HAP-1 (cell line): ENCODE data around the gene NCF2.

ENCODE experiments used
- DNase-seq, 2 experiments: peaks; one replicate each; pipeline ENCODE4 v3.0.0-alpha.2; 2016 to 2020; ENCODE audit warnings: low spot score in 2 of 2
- H3K27me3 ChIP-seq: fragments of 250-450 bp; sonication (Bioruptor Pico); 2 replicates; pipeline ENCODE4 v1.5.1; 2020; ENCODE audit warnings: low read depth, mild to moderate bottlenecking, moderate library complexity
- H3K36me3 ChIP-seq: fragments of 250-450 bp; sonication (Bioruptor Pico); replicated peaks from 2 replicates; pipeline ENCODE4 v1.5.1; 2020; ENCODE audit warnings: mild to moderate bottlenecking
- H3K4me1 ChIP-seq: fragments of 250-450 bp; sonication (Bioruptor Pico); 2 replicates; pipeline ENCODE4 v1.5.1; 2020; ENCODE audit warnings: mild to moderate bottlenecking
- H3K4me3 ChIP-seq: fragments of 250-450 bp; sonication (Bioruptor Pico); 2 replicates; pipeline ENCODE4 v1.5.1; 2020; ENCODE audit warnings: mild to moderate bottlenecking, moderate library complexity
- H3K9me3 ChIP-seq: fragments of 250-450 bp; sonication (Bioruptor Pico); 2 replicates; pipeline ENCODE4 v1.5.1; 2020; ENCODE audit warnings: mild to moderate bottlenecking, moderate library complexity
- in situ Hi-C: fragments of 300-500 bp; cut with MboI; formaldehyde crosslinking; loops from 3 replicates; pipeline ENCODE4 v1.14.3; 2020; ENCODE audit warnings: low sequenced_read_pairs, inconsistent platforms, mixed read lengths

NCF2 gene

DNA sequence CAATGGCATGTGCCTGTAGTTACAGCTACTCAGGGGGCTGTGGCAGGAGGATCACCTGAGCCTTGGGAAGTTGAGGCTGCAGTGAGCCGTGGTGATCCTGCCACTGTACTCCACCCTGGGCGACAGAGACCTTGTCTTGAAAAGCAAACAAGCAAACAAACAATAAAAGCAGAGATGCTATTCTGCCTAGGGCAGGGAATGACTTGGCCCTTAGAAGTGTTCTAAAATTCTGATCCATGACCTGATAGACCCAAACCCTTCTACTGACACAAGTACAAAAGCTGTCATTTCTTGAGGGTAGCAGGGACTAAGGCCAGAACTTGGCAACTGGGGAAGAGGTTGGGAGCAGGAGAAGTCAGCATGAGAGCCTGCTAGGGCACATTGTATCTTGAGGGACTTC is 15.6 kb upstream of the NCF2 start:
- in situ Hi-C loops = no loop called here
- no peak overlapping the region for H3K4me3 ChIP-seq
- H3K27me3 ChIP-seq = no peaks in the 10 kb centered on the region
- no peaks in the 10 kb centered on the region for H3K4me1 ChIP-seq
- DNase-seq = no peak
- no peaks in the 10 kb centered on the region for H3K9me3 ChIP-seq
- no peaks in the 10 kb centered on the region for H3K36me3 ChIP-seq

DNA sequence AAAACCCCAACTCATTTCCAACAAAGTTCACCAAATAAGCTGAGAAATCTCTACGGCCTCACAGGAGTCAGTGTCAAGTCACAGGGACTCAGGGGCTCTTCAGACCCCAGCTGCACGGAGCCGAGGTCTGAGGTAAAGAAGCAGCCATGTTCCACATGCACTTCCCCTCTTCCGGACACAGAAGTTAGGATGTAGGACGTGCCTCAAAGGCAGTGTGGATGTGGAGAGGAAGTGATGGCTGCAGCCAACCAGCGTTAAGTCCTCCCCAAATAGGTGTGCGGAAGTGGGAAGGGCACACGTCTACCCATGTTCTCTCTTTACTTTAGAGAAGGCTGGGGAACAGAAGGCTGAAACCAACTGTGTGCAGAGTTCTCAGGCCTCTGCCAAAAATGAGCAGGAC is 14.6 kb upstream of the NCF2 start:
- in situ Hi-C loops = no loop called here

GRCh38 chr1:183604038-183604808 is 14.0 kb upstream of the NCF2 start:
- Histone ChIP-seq H3K4me1 (no peaks in the 10 kb centered on the region), H3K9me3 (no peaks in the 10 kb centered on the region), H3K4me3 (no peak overlapping the region), H3K27me3 (no peaks in the 10 kb centered on the region), H3K36me3 (no peaks in the 10 kb centered on the region)
- no peak for DNase-seq
- in situ Hi-C loops = no loop called here

More for the DNA sequence above, 14.6 kb upstream of the NCF2 start:
- Histone ChIP-seq H3K27me3 (no peaks in the 10 kb centered on the region), H3K4me3 (no peak overlapping the region), H3K4me1 (no peaks in the 10 kb centered on the region), H3K36me3 (no peaks in the 10 kb centered on the region), H3K9me3 (no peaks in the 10 kb centered on the region)
- no peak for DNase-seq

DNA sequence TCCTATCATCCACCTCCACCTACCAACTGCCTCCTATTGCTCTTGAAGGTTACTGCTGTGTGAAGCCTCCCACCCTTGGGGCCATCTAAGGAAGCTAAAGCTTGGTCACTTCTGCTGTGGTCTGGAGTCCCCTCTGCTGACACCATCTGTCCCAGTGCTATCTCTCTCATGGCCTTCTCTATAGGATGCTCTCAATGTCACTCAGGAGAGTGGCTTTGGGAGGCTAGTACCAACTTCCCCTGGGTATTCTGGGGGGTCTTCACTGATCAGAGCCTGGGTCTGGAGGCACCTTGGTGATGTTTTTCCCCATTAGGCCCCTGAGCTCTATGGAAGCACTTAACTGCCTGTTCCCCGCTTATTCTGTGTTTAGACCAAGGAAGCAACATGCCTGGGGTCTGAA is 12.3 kb upstream of the NCF2 start:
- H3K4me1 ChIP-seq = no peaks in the 10 kb centered on the region
- DNase-seq = no peak
- no peaks in the 10 kb centered on the region for H3K36me3 ChIP-seq
- no peaks in the 10 kb centered on the region for H3K27me3 ChIP-seq
- in situ Hi-C loops = no loop called here
- no peaks in the 10 kb centered on the region for H3K9me3 ChIP-seq
- H3K4me3 ChIP-seq = no peak overlapping the region

DNA sequence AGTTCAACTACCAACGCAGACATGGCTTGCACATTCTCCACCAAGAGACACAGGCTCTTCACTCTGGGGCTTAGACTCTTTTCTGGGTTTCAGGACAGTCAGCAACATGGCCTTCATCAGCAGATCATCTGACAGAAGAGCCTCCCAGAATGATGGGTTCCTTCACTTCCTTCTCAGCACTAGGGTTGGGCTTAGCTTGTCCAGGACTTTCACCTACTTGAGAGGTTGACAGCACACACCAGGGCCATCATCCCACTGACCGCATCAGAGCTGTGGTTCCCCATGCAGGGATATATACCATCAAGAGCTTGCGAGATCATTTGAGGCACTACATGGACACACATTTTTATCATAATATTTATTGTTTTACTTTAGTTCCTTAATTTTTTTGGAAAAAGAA is 10.4 kb upstream of the NCF2 start:
- Histone ChIP-seq H3K36me3 (no peaks in the 10 kb centered on the region), H3K9me3 (no peaks in the 10 kb centered on the region), H3K4me3 (no peak overlapping the region), H3K4me1 (no peaks in the 10 kb centered on the region), H3K27me3 (no peaks in the 10 kb centered on the region)
- in situ Hi-C loops = no loop called here
- no peak for DNase-seq

DNA sequence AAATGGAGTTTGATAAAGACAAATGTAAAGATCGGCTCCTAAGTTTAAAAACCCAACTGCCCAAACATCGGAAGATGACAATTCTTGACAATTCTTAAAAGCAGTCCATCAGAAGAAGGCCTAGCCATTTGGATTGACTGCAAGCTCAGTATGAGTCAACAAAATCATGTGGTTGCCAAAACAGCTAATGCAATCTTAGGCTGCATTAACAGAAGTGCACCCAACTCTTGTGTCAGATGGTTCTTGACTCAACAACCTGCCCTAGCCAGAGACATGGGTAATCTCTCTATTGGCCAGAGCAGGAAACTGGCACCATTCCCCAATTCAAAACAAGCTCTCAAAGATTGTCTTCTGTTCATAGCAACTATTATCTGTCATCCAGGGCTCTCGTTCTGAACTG is 9.9 kb upstream of the NCF2 start:
- DNase-seq = no peak

GRCh38 chr1:183598386-183598785 is 8.1 kb upstream of the NCF2 start:
- Histone ChIP-seq H3K9me3 (no peaks in the 10 kb centered on the region), H3K27me3 (no peaks in the 10 kb centered on the region), H3K36me3 (no peaks in the 10 kb centered on the region), H3K4me1 (peaks cover 7% of the 10 kb centered on the region; the same call in 1 of the 2 replicates), H3K4me3 (no peak overlapping the region)
- DNase-seq = no peak
- in situ Hi-C loops = no loop called here

More for the DNA sequence above, 9.9 kb upstream of the NCF2 start:
- Histone ChIP-seq H3K4me3 (no peak overlapping the region), H3K36me3 (no peaks in the 10 kb centered on the region), H3K4me1 (no peaks in the 10 kb centered on the region), H3K9me3 (no peaks in the 10 kb centered on the region), H3K27me3 (no peaks in the 10 kb centered on the region)
- in situ Hi-C loops = no loop called here

DNA sequence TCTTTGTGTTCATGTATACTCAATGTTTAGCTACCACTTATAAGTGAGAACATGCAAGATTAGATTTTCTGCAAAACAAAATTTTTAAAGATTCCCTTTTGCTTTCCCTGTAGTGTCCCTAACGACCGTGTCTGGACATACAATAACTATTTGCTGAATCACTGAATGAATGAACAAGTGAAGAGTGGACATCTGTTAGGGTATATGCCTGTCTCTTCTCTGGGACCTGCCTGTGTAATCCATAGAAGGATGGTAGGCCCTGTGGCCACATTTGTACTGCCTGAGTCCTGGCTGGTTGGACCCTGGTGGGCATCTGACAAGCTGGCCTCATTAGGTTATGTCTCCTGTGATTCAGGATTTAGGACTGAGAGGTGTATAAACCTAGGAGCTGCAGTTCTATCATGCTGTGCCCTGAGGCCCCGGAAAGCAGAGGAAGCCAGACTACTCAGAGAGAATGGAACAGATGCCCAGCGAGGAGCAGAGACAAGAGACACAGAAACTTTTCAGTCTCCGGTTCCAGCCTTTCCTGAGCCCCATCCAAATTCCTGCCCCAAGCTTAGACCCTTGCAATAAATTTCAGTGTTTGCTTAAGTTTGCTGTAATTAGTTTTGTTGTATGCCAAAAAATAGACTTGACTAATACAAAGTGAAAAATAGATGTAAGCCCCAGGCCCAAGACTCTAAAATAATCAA is 7.5 kb upstream of the NCF2 start:
- Histone ChIP-seq H3K4me3 (no peak overlapping the region), H3K4me1 (peaks cover 7% of the 10 kb centered on the region; the same call in 1 of the 2 replicates), H3K36me3 (no peaks in the 10 kb centered on the region), H3K9me3 (no peaks in the 10 kb centered on the region), H3K27me3 (no peaks in the 10 kb centered on the region)
- in situ Hi-C loops = no loop called here
- no peak for DNase-seq

DNA sequence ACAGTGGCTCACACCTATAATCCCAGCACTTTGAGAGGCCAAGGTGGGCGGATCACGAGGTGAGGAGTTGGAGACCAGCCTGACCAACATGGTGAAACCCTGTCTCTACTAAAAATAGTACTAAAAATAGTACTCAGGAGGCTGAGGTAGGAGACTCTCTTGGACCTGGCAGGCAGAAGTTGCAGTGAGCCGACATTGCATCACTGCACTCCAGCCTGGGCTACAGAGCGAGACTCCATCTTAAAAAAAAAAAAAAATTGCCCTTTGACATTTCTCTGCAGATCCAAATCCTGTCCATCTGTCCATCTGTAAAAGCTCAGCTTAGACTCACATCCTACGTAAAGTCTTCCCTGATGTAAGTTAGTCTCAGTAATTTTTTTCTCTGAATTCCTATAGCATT is 6.2 kb upstream of the NCF2 start:
- H3K36me3 ChIP-seq = no peaks in the 10 kb centered on the region
- in situ Hi-C loops = no loop called here
- H3K4me3 ChIP-seq = no peak overlapping the region
- H3K4me1 ChIP-seq = peaks cover 7% of the 10 kb centered on the region; the same call in 1 of the 2 replicates
- no peaks in the 10 kb centered on the region for H3K9me3 ChIP-seq
- no peak for DNase-seq
- no peaks in the 10 kb centered on the region for H3K27me3 ChIP-seq

GRCh38 chr1:183595537-183595936 is 5.3 kb upstream of the NCF2 start:
- peaks cover 7% of the 10 kb centered on the region; the same call in 1 of the 2 replicates for H3K4me1 ChIP-seq
- H3K36me3 ChIP-seq = no peaks in the 10 kb centered on the region
- no peak for DNase-seq
- no peaks in the 10 kb centered on the region for H3K27me3 ChIP-seq
- H3K9me3 ChIP-seq = no peaks in the 10 kb centered on the region
- in situ Hi-C loops = no loop called here
- no peak overlapping the region for H3K4me3 ChIP-seq

GRCh38 chr1:183593356-183593755 is 3.1 kb upstream of the NCF2 start:
- DNase-seq = no peak
- Histone ChIP-seq H3K27me3 (no peaks in the 10 kb centered on the region), H3K36me3 (no peaks in the 10 kb centered on the region), H3K9me3 (no peaks in the 10 kb centered on the region), H3K4me3 (no peak overlapping the region), H3K4me1 (peaks cover 7% of the 10 kb centered on the region; the same call in 1 of the 2 replicates)
- in situ Hi-C loops = no loop called here

DNA sequence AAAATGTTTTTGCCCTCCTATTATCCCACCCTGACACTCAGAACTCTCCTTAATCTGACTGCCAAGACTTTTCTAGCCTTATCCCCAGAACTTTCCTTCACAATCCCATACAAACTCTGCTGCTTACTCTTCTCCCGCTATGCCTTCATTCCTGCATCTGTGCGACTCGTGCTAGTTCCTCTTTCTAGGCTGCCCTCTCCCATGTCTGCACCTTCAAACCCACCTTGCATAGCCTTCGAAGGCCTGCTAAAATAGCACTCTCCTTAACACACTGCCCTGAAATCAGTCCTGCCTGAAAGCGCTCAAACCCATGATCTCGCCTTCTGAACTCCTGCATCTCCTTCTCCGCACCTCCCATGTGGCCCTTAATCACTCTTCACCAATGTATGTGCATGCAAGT is 2.5 kb upstream of the NCF2 start:
- H3K4me3 ChIP-seq = no peak overlapping the region
- peaks cover 7% of the 10 kb centered on the region; the same call in 1 of the 2 replicates for H3K4me1 ChIP-seq

GRCh38 chr1:183589874-183590243 is 400 bp downstream of the NCF2 start:
- no peak overlapping the region for H3K4me3 ChIP-seq
- peaks cover 7% of the 10 kb centered on the region; the same call in 1 of the 2 replicates for H3K4me1 ChIP-seq
- H3K9me3 ChIP-seq = no peaks in the 10 kb centered on the region
- no peaks in the 10 kb centered on the region for H3K36me3 ChIP-seq
- in situ Hi-C loops = no loop called here
- DNase-seq = no peak
- no peaks in the 10 kb centered on the region for H3K27me3 ChIP-seq

More for the DNA sequence above, 2.5 kb upstream of the NCF2 start:
- in situ Hi-C loops = no loop called here
- DNase-seq = no peak
- Histone ChIP-seq H3K9me3 (no peaks in the 10 kb centered on the region), H3K36me3 (no peaks in the 10 kb centered on the region), H3K27me3 (no peaks in the 10 kb centered on the region)

GRCh38 chr1:183589384-183589783 is 875 bp downstream of the NCF2 start:
- no peaks in the 10 kb centered on the region for H3K9me3 ChIP-seq
- no peaks in the 10 kb centered on the region for H3K36me3 ChIP-seq
- H3K4me3 ChIP-seq = no peak overlapping the region
- H3K27me3 ChIP-seq = no peaks in the 10 kb centered on the region
- peaks cover 6% of the 10 kb centered on the region; the same call in 1 of the 2 replicates for H3K4me1 ChIP-seq
- DNase-seq = no peak
- in situ Hi-C loops = no loop called here
